PC-3 (cell line): ENCODE results near the gene TEF. TPM values are rescaled to one million over a fixed set of nuclear protein-coding genes. Genes with fewer than 3 reads are reported as not detected.

Experiments used
- ATAC-seq: fragments of 200-7000 bp; cut with Tn5 transposase; 2 replicates; pipeline ENCODE4 v1.9.1; 2020; ENCODE audit warnings: mild to moderate bottlenecking, moderate library complexity
- BruUV-seq: library from RNA; stranded (reverse); fragments of 400-500 nt; replicated peaks from 2 replicates; lab custom pipeline; 2021; lab: Mats Ljungman, UMichigan
- CTCF ChIA-PET: fragments of 300-600 bp; sonication (Branson Sonifier 250); formaldehyde crosslinking; loops from one replicate; lab custom pipeline; 2022; ENCODE audit warnings: antibody characterized with exemption; lab: Charles Lee
- POLR2A ChIA-PET: fragments of 300-600 bp; sonication (Branson Sonifier 250); formaldehyde crosslinking; loops from one replicate; lab custom pipeline; 2022; ENCODE audit warnings: antibody characterized with exemption; ENCODE audit not compliant: unreplicated experiment; lab: Charles Lee
- DNase-seq: peaks from one replicate; pipeline ENCODE4 v3.0.0-alpha.2; 2015
- H2AFZ ChIP-seq: fragments of 300-600 bp; sonication (generic); 2 replicates; pipeline ENCODE4 v1.6.0; 2016; ENCODE audit warnings: antibody characterized with exemption, low read length
- H3F3A ChIP-seq: fragments of 300-600 bp; sonication (generic); one replicate; pipeline ENCODE4 v1.6.0; 2017; ENCODE audit warnings: antibody characterized with exemption, low read length, control low read depth, mild to moderate bottlenecking; ENCODE audit not compliant: unreplicated experiment
- H3K27ac ChIP-seq: fragments of 300-600 bp; sonication (generic); 2 replicates; pipeline ENCODE4 v1.5.1; 2016; ENCODE audit warnings: mild to moderate bottlenecking, low read length
- H3K27me3 ChIP-seq: fragments of 300-600 bp; sonication (generic); 2 replicates; pipeline ENCODE4 v1.6.1; 2016; ENCODE audit warnings: low read length, mixed read lengths
- H3K36me3 ChIP-seq: fragments of 300-600 bp; sonication (generic); 2 replicates; pipeline ENCODE4 v1.6.1; 2016; ENCODE audit warnings: low read depth, mixed run types, low read length, mixed read lengths
- H3K4me1 ChIP-seq: fragments of 300-600 bp; sonication (generic); 2 replicates; pipeline ENCODE4 v1.5.1; 2016; ENCODE audit warnings: low read length; ENCODE audit not compliant: insufficient read depth
- H3K4me2 ChIP-seq: fragments of 300-600 bp; sonication (generic); 2 replicates; pipeline ENCODE4 v1.6.0; 2016; ENCODE audit warnings: low read length
- H3K4me3 ChIP-seq: fragments of 300-600 bp; sonication (generic); 2 replicates; pipeline ENCODE4 v1.5.1; 2016; ENCODE audit warnings: mild to moderate bottlenecking, low read length, mixed read lengths
- H3K79me2 ChIP-seq: fragments of 300-600 bp; sonication (generic); 2 replicates; pipeline ENCODE4 v1.6.1; 2017; ENCODE audit warnings: low read length, mixed read lengths
- H3K9ac ChIP-seq: fragments of 300-600 bp; sonication (generic); 2 replicates; pipeline ENCODE4 v1.6.0; 2016; ENCODE audit warnings: mild to moderate bottlenecking, low read length
- H3K9me2 ChIP-seq: fragments of 300-600 bp; sonication (generic); replicated peaks from 2 replicates; pipeline ENCODE4 v1.6.1; 2016; ENCODE audit warnings: mixed run types, low read length, mixed read lengths
- H3K9me3 ChIP-seq: fragments of 300-600 bp; sonication (generic); 2 replicates; pipeline ENCODE4 v1.6.1; 2016; ENCODE audit warnings: low read length, mixed read lengths
- H4K20me1 ChIP-seq: fragments of 300-600 bp; sonication (generic); 2 replicates; pipeline ENCODE4 v1.6.1; 2016; ENCODE audit warnings: low read length, mixed read lengths
- CTCF ChIP-seq: fragments of 300-600 bp; sonication (generic); conservative IDR thresholded peaks from 2 replicates; pipeline ENCODE4 v1.5.1; 2017; ENCODE audit warnings: antibody characterized with exemption, low read depth, mild to moderate bottlenecking, low read length
- EZH2 ChIP-seq: fragments of 300-600 bp; sonication (generic); IDR thresholded peaks from one replicate; pipeline ENCODE4 v1.6.1; 2017; ENCODE audit warnings: antibody characterized with exemption, mild to moderate bottlenecking, low read length; ENCODE audit not compliant: unreplicated experiment
- EZH2phosphoT487 ChIP-seq: fragments of 300-600 bp; sonication (generic); IDR thresholded peaks from 2 replicates; pipeline ENCODE4 v1.6.1; 2018; ENCODE audit warnings: mild to moderate bottlenecking, antibody characterized with exemption, low read length, borderline replicate concordance
- intact Hi-C: fragments of 100-400 bp; cut with micrococcal nuclease; formaldehyde crosslinking; loops from 2 replicates; pipeline ENCODE4 v1.9.0; 2023
- total RNA-seq: library from RNA; depleted of rRNA; stranded (reverse); fragments of >200 nt; gene quantifications from 2 replicates; pipeline ENCODE4 v1.2.3, GENCODE V29; 2014

TEF gene
- total RNA-seq, 1 experiment from 2014 or later, result 4.0 TPM

- H2AFZ ChIP-seq, result no peak overlapping the region
- no peak for ATAC-seq
- no peaks in the 10 kb centered on the region for H3F3A ChIP-seq
- H4K20me1 ChIP-seq, result peaks cover 17% of the 10 kb centered on the region
- no peaks in the 10 kb centered on the region for H3K9me3 ChIP-seq
- DNase-seq, result peak; percentile 43
- no peaks in the 10 kb centered on the region for H3K9me2 ChIP-seq
- peak overlapping the region; percentile 97 for H3K9ac ChIP-seq
- TF ChIP-seq CTCF, result no peak
- no peak for TF ChIP-seq EZH2
- TF ChIP-seq EZH2phosphoT487, result no peak
- intact Hi-C loops, result no loop called here
- no peaks in the 10 kb centered on the region for H3K27me3 ChIP-seq
- TSS peak; percentile 36 for BruUV-seq
- H3K36me3 ChIP-seq, result peaks cover 4% of the 10 kb centered on the region; the same call in 1 of the 2 replicates
- peak overlapping the region; percentile 77 for H3K4me2 ChIP-seq
- CTCF ChIA-PET, result no interaction called here
- peaks cover 4% of the 10 kb centered on the region; the same call in 1 of the 2 replicates for H3K4me1 ChIP-seq
- POLR2A ChIA-PET, result interaction anchor here (0.5 to 1.3 kb wide), 2 partner anchors 23 to 144 kb away, joined by 10 to 17 read pairs; partner anchors contain the start of genes PHF5A and PMM1
- H3K27ac ChIP-seq, result peak overlapping the region; percentile 22
- peak overlapping the region; percentile 82 for H3K4me3 ChIP-seq
- H3K79me2 ChIP-seq, result peaks cover 65% of the 10 kb centered on the region
Observed at GRCh38 chr22:41445129-41446056, 63.7 kb downstream of the TEF start.

- intact Hi-C loops, result no loop called here
- no peaks in the 10 kb centered on the region for H3K9me3 ChIP-seq
Observed at GRCh38 chr22:41446057-41446501, 64.3 kb downstream of the TEF start.

More at GRCh38 chr22:41446057-41446501, 64.3 kb downstream of the TEF start:
- DNase-seq, result no peak
- Histone ChIP-seq H3K9ac (peak overlapping the region; percentile 97), H4K20me1 (peaks cover 17% of the 10 kb centered on the region), H3K27ac (peak overlapping the region; percentile 22), H3K4me2 (peak overlapping the region; percentile 77), H2AFZ (no peak overlapping the region), H3K9me2 (no peaks in the 10 kb centered on the region), H3K79me2 (peaks cover 58% of the 10 kb centered on the region), H3K4me3 (peak overlapping the region; percentile 82), H3K36me3 (peaks cover 4% of the 10 kb centered on the region; the same call in 1 of the 2 replicates), H3K27me3 (no peaks in the 10 kb centered on the region), H3K4me1 (peaks cover 4% of the 10 kb centered on the region; the same call in 1 of the 2 replicates), H3F3A (no peaks in the 10 kb centered on the region)
- ChIA-PET POLR2A (interaction anchor here (0.5 to 1.3 kb wide), 3 partner anchors 22 to 65 kb away, joined by 3 to 10 read pairs (median 6); partner anchors contain the start of genes PHF5A and TEF), CTCF (interaction anchor here (0.6 kb wide), 1 partner anchor 155 kb away, joined by 3 read pairs; no protein-coding TSS in a partner anchor)
- BruUV-seq, result no TSS peak
- TF ChIP-seq CTCF, result no peak
- TF ChIP-seq EZH2phosphoT487, result no peak
- TF ChIP-seq EZH2, result no peak
- ATAC-seq, result no peak
